Breast epithelium (tissue), 4 donors: Measurements from ENCODE around the gene PEAK1. TPM values are rescaled to one million over a fixed set of nuclear protein-coding genes. Genes with fewer than 3 reads are reported as not detected.

Experiments used
- DNase-seq, 2 donors: peaks; one replicate each; pipeline ENCODE4 v3.0.0-alpha.2; 2019; ENCODE audit warnings: low spot score in 2 of 2
- H3K27ac ChIP-seq, 2 donors: fragments of 200-600 bp; sonication (generic) in 1 of 2; one replicate each; pipeline ENCODE4 v1.5.1; 2016 to 2019; ENCODE audit warnings: mild to moderate bottlenecking in 1 of 2
- H3K27me3 ChIP-seq, 2 donors: fragments of 200-600 bp; sonication (generic) in 1 of 2; one replicate each; pipeline versions ENCODE4 v1.5.1 to v1.6.0; 2017 to 2019; ENCODE audit warnings: control low read depth in 1 of 2, mild to moderate bottlenecking in 1 of 2
- H3K36me3 ChIP-seq: fragments of 200-600 bp; one replicate; pipeline ENCODE4 v1.5.1; 2019
- H3K4me1 ChIP-seq, 2 donors: fragments of 200-600 bp; sonication (generic); one replicate each; pipeline ENCODE4 v1.5.1; 2016 to 2019; ENCODE audit warnings: control low read depth in 1 of 2
- H3K4me3 ChIP-seq, 3 donors: fragments of 200-600 bp; sonication (generic); 1 replicate in 2 of 3; 2 replicates in 1 of 3; pipeline ENCODE4 v1.5.1; 2016 to 2019; ENCODE audit warnings: mild to moderate bottlenecking in 3 of 3, moderate library complexity in 2 of 3
- H3K9me3 ChIP-seq, 2 donors: fragments of 200-600 bp; sonication (generic) in 1 of 2; one replicate each; pipeline ENCODE4 v1.5.1; 2016 to 2019; ENCODE audit warnings: control low read depth in 1 of 2
- POLR2A ChIP-seq: fragments of 450-650 bp; IDR thresholded peaks from one replicate; pipeline ENCODE4 v1.6.1; 2016; ENCODE audit warnings: antibody characterized with exemption, mild to moderate bottlenecking, moderate library complexity
- POLR2AphosphoS5 ChIP-seq, 3 donors: sonication (generic); formaldehyde crosslinking; IDR thresholded peaks; one replicate each; pipeline ENCODE4 v1.6.1; 2017; ENCODE audit warnings: antibody characterized with exemption in 3 of 3
- intact Hi-C: fragments of 100-400 bp; cut with DNase I; formaldehyde crosslinking; loops from one replicate; pipeline ENCODE4 v1.15.1; 2023; ENCODE audit warnings: low total_unique reads
- total RNA-seq, 3 donors: library from RNA; depleted of rRNA; stranded (reverse); fragments of >200 nt; gene quantifications; one replicate each; pipeline ENCODE4 v1.1.0, GENCODE V29; 2016
- TF ChIP-seq, protein P1 (sequence below), 3 donors: fragments of 450-650 bp; IDR thresholded peaks; one replicate each; pipeline ENCODE4 v1.5.1; 2016 to 2017; ENCODE audit warnings: antibody characterized with exemption in 3 of 3, mild to moderate bottlenecking in 3 of 3, moderate library complexity in 3 of 3

PEAK1 gene
- total RNA-seq, 3 donors from 2014 or later = 48.5 to 99.5 (median 55.2) TPM

DNA sequence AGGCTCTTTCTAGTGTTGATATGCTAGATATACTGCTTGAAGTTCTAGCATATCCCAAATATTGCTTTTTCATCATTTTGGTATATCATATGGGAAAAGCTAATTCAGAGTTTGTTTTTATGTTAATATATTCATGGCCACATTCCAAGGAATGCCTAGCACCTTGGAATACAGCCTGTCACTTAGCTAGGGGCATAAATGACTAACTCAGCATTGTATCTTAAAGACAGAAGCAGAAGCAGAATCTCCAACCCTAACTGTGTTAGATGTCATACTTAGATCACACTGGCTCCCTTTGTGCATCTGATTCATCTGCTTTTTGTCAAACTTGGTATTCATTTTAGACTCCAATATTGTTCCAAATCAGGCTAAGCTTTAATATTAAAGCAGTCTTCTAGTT lies 218.2 kb downstream of the PEAK1 start:
- intact Hi-C loops = no loop called here
- Histone ChIP-seq H3K4me3 (no peak overlapping the region), H3K4me1 (no peaks in the 10 kb centered on the region), H3K9me3 (peaks cover 0 to 15% of the 10 kb centered on the region in 2 donors), H3K27me3 (no peaks in the 10 kb centered on the region), H3K27ac (no peak overlapping the region), H3K36me3 (no peaks in the 10 kb centered on the region)
- DNase-seq = no peak
- TF ChIP-seq, protein P1, sequence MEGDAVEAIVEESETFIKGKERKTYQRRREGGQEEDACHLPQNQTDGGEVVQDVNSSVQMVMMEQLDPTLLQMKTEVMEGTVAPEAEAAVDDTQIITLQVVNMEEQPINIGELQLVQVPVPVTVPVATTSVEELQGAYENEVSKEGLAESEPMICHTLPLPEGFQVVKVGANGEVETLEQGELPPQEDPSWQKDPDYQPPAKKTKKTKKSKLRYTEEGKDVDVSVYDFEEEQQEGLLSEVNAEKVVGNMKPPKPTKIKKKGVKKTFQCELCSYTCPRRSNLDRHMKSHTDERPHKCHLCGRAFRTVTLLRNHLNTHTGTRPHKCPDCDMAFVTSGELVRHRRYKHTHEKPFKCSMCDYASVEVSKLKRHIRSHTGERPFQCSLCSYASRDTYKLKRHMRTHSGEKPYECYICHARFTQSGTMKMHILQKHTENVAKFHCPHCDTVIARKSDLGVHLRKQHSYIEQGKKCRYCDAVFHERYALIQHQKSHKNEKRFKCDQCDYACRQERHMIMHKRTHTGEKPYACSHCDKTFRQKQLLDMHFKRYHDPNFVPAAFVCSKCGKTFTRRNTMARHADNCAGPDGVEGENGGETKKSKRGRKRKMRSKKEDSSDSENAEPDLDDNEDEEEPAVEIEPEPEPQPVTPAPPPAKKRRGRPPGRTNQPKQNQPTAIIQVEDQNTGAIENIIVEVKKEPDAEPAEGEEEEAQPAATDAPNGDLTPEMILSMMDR (IDR thresholded peaks at IDR 0.05) = no peak
- TF ChIP-seq POLR2AphosphoS5 (IDR thresholded peaks at IDR 0.05) = no peak
- no peak for TF ChIP-seq POLR2A

DNA sequence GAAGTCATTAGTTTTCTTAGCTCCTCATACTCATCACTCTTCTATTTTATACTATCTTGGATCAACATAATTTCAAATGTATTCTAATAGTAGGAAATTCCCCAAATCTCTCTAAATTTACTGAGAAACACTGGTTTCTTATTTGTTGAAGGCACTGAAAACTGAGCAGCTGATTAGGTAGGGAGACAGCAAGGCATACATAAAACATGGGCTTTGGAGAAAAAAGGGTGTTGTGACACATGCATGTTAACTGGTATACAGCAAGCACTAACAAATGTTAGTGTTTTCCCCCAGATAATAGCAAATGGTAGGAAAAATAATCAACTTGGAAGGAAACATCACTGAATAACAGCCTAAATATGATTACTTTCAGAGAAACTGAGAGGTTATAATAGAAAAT lies 223.5 kb downstream of the PEAK1 start:
- TF ChIP-seq, protein P1 (IDR thresholded peaks at IDR 0.05) = no peak
- TF ChIP-seq POLR2AphosphoS5 (IDR thresholded peaks at IDR 0.05) = no peak
- no peak for TF ChIP-seq POLR2A
- intact Hi-C loops = no loop called here
- DNase-seq = no peak

DNA sequence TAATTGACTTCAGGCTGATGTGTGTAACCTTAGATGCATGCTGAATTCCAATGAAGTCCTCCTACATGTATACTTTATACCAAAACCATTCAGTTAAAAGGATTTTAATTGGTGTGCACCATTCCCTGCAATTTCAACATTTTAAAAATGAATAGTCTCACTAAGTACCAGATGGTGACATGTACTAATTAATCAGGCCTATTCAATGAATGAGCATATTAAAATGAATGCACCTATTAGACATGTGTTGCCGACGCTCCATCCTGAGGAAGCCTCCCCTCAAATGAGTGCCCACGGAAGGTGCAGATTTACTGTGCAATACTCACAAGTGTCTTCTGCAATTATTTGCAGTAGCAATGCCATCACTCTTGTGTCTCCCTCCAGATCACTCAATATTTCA lies 224.3 kb downstream of the PEAK1 start:
- no peak overlapping the region for H3K4me3 ChIP-seq
- TF ChIP-seq POLR2A (no peak), POLR2AphosphoS5 (IDR thresholded peaks at IDR 0.05) (no peak)
- TF ChIP-seq, protein P1 (IDR thresholded peaks at IDR 0.05) = no peak
- peaks cover 0 to 15% of the 10 kb centered on the region in 2 donors for H3K9me3 ChIP-seq
- no peaks in the 10 kb centered on the region for H3K27me3 ChIP-seq
- no peaks in the 10 kb centered on the region for H3K36me3 ChIP-seq
- H3K4me1 ChIP-seq = no peaks in the 10 kb centered on the region
- DNase-seq = no peak
- intact Hi-C loops = no loop called here
- H3K27ac ChIP-seq = no peak overlapping the region

More for the DNA sequence above, 223.5 kb downstream of the PEAK1 start:
- H3K27ac ChIP-seq = no peak overlapping the region
- H3K36me3 ChIP-seq = no peaks in the 10 kb centered on the region
- no peak overlapping the region for H3K4me3 ChIP-seq
- no peaks in the 10 kb centered on the region for H3K4me1 ChIP-seq
- peaks cover 0 to 15% of the 10 kb centered on the region in 2 donors for H3K9me3 ChIP-seq
- H3K27me3 ChIP-seq = no peaks in the 10 kb centered on the region

DNA sequence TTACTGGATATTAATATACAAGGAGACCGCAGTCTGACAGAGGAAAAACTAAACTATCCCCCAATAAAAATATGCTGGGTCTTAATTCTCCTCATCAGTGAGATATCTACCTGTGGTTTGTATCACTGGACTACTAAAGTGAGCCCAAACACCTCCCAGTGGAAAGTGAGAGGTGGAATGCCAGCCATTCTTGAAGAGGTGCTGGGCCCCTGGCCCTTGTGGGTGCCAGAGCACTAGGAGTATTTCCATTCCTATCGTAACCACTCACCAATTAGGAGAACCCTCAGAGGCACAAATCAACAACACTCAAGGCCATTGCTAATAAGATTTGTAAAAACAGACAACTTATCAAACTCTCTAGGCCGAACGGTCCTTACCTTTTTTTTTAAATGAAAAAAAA lies 227.5 kb downstream of the PEAK1 start:
- no peak for DNase-seq
- H3K27me3 ChIP-seq = no peaks in the 10 kb centered on the region
- no peak overlapping the region for H3K4me3 ChIP-seq
- intact Hi-C loops = no loop called here
- H3K9me3 ChIP-seq = no peaks in the 10 kb centered on the region
- H3K4me1 ChIP-seq = no peaks in the 10 kb centered on the region
- no peak overlapping the region for H3K27ac ChIP-seq
- H3K36me3 ChIP-seq = no peaks in the 10 kb centered on the region
- TF ChIP-seq POLR2A (no peak), POLR2AphosphoS5 (IDR thresholded peaks at IDR 0.05) (no peak)
- TF ChIP-seq, protein P1 (IDR thresholded peaks at IDR 0.05) = no peak

DNA sequence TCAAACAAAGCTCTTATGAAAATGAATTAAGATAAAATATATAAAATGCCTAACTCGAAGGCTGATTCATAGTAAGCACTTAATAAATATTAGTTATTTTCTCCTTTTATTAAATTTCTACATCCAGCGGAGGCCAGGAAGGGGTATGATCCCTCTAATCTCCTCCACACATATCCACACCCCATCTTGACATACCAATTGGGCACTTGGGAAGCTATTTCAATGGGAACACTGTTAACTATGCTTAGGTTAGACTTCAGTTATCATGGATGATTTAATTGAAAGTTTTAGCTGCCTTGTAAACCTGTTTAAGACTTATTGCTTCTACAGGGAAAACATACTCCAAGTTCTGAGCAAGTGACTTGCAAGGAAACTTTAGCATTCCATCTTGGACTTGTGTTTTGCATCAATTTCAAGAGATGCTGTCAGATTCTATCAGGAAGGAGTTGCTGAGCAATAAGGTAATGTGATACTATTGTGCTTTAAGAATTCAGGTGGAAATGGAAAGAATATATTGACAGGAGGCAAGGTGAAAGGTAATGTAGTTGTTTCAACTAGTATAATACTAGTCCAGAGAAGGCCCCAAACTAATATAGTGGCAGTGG lies 228.6 kb downstream of the PEAK1 start:
- no peak for DNase-seq
- H3K4me3 ChIP-seq = no peak overlapping the region
- H3K4me1 ChIP-seq = no peaks in the 10 kb centered on the region
- no peaks in the 10 kb centered on the region for H3K27me3 ChIP-seq
- H3K36me3 ChIP-seq = no peaks in the 10 kb centered on the region
- intact Hi-C loops = no loop called here
- no peak for TF ChIP-seq POLR2AphosphoS5 (IDR thresholded peaks at IDR 0.05)
- TF ChIP-seq, protein P1 (IDR thresholded peaks at IDR 0.05) = no peak
- no peak for TF ChIP-seq POLR2A
- H3K27ac ChIP-seq = no peak overlapping the region
- H3K9me3 ChIP-seq = no peaks in the 10 kb centered on the region
